Epithelial cell of esophagus (primary cell): ENCODE data around the gene KDM3A.
A peak's percentile ranks its signal among the peaks of the same experiment; 100 is the strongest.

Experiments used
- DNase-seq: peaks from one replicate; pipeline ENCODE4 v3.0.0; 2010; ENCODE audit warnings: low read depth
- H3K4me3 ChIP-seq: 2 replicates; pipeline ENCODE4 v1.5.1; 2011; ENCODE audit warnings: mild to moderate bottlenecking, low read length, control low read depth
- CTCF ChIP-seq: IDR thresholded peaks from 2 replicates; pipeline ENCODE4 v1.5.1; 2011; ENCODE audit warnings: low read depth, mild to moderate bottlenecking, low read length, control low read depth, inconsistent platforms; ENCODE audit not compliant: insufficient read depth; ENCODE audit errors: missing control alignments

Gene KDM3A

GRCh38 chr2:86433137-86433536 is 8.0 kb upstream of the KDM3A start:
- no peak for TF ChIP-seq CTCF
- H3K4me3 ChIP-seq: no peak overlapping the region
- DNase-seq: no peak

GRCh38 chr2:86434290-86434689 is 6.9 kb upstream of the KDM3A start:
- no peak for TF ChIP-seq CTCF
- DNase-seq: no peak
- no peak overlapping the region for H3K4me3 ChIP-seq

GRCh38 chr2:86435531-86435930 is 5.6 kb upstream of the KDM3A start:
- DNase-seq: no peak
- TF ChIP-seq CTCF: no peak
- H3K4me3 ChIP-seq: no peak overlapping the region

- H3K4me3 ChIP-seq: no peak overlapping the region
- DNase-seq: no peak
- no peak for TF ChIP-seq CTCF
These were observed 4.8 kb upstream of the KDM3A start for GRCh38 chr2:86436328-86436727.

- TF ChIP-seq CTCF: no peak
- no peak for DNase-seq
- H3K4me3 ChIP-seq: no peak overlapping the region
These were observed 1.1 kb upstream of the KDM3A start for GRCh38 chr2:86439879-86440630.

- H3K4me3 ChIP-seq: peak overlapping the region; percentile 81
- TF ChIP-seq CTCF: no peak
- DNase-seq: no peak
These were observed 266 bp downstream of the KDM3A start for GRCh38 chr2:86441392-86441881.
